GM19397 (cell line): ENCODE data around the gene DENND5B.
"Not testable (repeated sequence)": the region's sequence is repeated elsewhere in the genome, so short reads cannot be mapped to it uniquely, and the experiment has no call there.

Experiments used
- ATAC-seq: cut with Tn5 transposase; IDR thresholded peaks from one replicate; pipeline ENCODE4 v1.9.1; 2021; ENCODE audit warnings: mild to moderate bottlenecking, moderate library complexity; ENCODE audit not compliant: unreplicated experiment

The DENND5B gene

DNA sequence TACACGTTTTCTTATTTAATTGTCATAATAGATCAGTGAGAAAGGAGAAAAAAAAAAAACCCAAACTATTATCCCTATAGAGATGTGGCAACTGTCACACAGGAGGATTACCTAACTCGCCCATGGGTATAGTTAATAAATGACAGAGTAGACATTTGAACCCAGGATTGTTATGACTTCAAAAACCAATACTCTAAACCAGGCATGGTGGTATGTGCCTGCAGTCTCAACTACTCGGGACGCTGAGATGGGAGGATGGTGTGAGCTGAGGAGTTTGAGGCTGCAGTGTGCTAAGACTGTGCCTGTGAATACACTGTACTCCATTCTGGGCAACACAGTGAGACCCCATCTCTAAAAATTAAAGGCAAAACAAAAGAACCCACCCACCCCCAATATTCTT lies 114.5 kb downstream of the DENND5B start:
- ATAC-seq = no peak

DNA sequence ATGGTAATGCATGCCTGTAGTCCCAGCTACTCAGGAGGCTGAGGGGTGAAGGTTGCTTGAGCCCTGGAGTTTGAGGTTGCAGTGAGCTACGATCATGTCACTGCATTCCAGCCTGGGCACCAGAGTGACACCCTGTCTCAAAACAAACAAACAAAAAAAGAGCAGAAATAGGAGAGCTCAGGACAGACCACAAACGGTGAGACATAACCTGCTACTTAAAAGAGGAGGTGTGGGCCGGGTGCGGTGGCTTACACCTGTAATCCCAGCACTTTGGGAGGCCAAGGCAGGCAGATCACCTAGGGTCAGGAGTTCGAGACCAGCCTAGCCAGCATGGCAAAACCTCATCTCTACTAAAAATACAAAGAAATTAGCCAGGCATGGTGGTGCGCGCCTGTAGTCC lies 115.3 kb downstream of the DENND5B start:
- ATAC-seq = not testable (repeated sequence)

- no peak for ATAC-seq
Measured at GRCh38 chr12:31474751-31475150, 116.2 kb downstream of the DENND5B start.

DNA sequence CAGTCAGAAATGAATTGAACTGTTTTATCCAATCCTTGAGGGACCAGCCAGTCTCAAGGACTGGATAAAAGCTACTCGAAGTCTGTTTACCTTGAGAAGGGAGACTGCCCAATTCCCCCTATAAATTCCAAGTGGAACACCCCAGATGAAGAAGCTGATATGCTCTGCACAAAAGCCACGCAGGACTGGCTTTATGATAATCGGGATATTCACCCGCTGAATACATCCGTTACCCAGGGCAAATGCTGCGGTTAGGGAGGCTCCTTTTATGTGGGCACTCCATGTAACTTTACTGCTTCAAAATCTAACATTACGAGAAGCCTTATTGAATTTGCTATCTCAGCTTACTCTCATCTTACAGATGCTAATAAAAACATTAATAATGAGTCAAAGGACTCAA lies 119.1 kb downstream of the DENND5B start:
- ATAC-seq = no peak

DNA sequence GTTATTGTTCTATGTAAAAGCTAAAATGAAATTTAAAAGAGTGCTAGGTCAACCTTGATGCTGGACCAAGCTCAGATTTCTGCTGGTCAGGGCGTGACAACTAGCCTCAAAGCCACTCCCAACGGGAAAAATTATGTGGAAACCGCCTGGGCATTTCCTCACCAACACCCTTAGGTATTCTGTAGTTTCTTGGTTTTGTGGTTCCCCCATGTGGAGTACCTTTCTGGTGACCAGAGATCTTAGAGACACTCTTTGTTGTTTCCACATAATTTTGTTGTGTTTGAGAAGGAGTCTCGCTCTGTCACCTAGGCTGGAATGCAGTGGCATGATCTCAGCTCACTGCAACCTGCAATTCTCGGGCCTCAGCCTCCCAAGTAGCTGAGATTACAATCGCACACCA lies 119.9 kb downstream of the DENND5B start:
- ATAC-seq = no peak

- ATAC-seq = no peak
Measured at GRCh38 chr12:31470459-31470858, 120.5 kb downstream of the DENND5B start.

DNA sequence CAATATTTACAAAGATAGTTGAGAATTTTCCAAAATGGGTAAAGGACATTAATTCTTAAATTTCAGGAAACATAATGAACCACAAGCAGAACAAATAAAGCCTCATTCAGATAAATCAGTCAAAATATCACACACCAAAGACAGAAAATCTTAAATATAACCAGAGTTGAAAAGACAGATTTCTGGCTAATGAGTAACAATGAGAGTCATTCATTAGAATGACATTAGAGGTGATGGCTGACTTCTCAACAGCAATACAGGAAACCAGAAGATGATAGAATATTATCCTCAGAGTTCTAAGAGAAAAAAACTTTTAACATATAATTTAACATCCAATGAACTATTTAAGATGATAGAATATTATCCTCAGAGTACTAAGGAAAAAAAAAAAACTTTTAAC lies 124.2 kb downstream of the DENND5B start:
- ATAC-seq = no peak

DNA sequence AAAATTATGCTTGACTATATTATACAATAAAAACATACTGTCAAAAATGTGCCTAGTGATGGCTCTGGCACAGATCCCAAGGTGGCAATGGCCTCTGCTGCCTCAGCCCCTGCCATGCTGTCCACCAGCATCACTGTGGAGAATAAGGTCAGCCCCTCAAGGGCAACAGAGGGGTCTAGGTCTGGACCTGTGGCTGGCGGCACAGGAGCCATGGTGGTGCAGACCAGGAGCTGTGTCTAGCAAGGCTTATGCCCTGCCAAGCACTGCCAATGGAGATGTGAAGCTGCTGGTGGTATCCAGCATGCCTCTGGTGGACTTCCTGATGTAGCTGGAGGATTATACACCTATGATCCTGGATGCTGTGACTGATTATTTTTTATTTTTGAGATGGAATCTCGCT lies 125.9 kb downstream of the DENND5B start:
- ATAC-seq = no peak

DNA sequence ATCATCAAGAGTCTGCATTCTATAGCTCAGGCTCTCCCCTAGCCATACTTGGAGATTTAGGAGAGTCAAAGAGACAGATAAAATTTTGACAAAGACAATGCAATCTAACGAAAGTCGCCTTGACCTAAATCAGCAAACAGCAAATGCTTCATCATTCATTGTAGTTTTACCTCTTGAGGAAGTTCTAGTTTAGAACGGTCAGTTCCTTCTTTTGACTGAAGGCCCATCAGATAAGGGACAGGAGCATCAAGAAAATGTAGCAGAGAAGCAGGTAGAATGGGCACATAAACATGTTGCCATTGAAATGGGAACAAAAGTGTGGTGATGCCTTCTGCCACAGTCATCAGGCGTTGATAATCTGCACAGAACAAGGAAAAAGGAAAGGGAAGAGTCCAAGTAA lies 130.9 kb downstream of the DENND5B start:
- no peak for ATAC-seq

- no peak for ATAC-seq
Measured at GRCh38 chr12:31456562-31456961, 134.4 kb downstream of the DENND5B start.

DNA sequence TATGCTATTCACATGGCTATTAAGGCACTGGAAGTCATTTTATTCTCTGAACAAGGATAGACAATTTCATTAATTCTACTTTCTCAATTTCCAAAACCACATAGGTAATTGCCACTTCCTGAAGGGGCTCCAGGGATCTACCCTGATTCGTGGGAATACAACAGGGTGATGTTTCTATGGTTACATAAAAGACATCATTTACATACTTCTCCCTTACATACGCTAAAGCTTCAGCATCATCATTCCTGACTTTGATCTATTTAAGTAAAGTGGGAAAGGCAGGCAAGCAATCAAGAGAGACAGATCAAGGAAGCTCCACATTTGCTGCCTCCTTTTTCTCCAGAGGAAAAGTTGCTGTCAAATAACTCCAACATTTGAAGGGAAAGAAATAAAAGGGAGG lies 146.2 kb downstream of the DENND5B start:
- no peak for ATAC-seq

GRCh38 chr12:31440586-31440985 lies 150.3 kb downstream of the DENND5B start:
- no peak for ATAC-seq

DNA sequence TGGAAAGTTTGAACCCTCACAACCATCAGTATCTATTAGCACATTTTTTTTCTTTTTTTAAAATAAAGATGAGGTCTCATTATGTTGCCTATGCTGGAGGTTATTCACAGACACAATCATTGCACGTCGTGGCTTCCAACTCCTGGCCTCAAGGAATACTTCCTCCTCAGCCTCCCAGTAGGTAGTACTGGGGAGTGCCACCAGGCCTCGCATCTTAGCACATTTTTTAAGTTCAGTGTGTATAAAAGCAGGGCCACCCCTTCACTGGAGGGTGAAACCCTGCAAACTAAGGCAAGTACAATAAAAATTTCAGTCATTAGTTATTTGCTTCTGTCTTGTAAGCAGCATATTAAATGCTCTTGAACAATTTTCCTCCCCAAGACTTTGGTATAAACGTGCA lies 150.8 kb downstream of the DENND5B start:
- no peak for ATAC-seq

GRCh38 chr12:31431721-31432240 lies 159.2 kb downstream of the DENND5B start:
- no peak for ATAC-seq

GRCh38 chr12:31423405-31423804 lies 167.5 kb downstream of the DENND5B start:
- ATAC-seq = no peak

- ATAC-seq = no peak
Measured at GRCh38 chr12:31412292-31412801, 178.6 kb downstream of the DENND5B start.

GRCh38 chr12:31408763-31409162 lies 182.2 kb downstream of the DENND5B start:
- ATAC-seq = no peak

- no peak for ATAC-seq
Measured at GRCh38 chr12:31407562-31407961, 183.4 kb downstream of the DENND5B start.

DNA sequence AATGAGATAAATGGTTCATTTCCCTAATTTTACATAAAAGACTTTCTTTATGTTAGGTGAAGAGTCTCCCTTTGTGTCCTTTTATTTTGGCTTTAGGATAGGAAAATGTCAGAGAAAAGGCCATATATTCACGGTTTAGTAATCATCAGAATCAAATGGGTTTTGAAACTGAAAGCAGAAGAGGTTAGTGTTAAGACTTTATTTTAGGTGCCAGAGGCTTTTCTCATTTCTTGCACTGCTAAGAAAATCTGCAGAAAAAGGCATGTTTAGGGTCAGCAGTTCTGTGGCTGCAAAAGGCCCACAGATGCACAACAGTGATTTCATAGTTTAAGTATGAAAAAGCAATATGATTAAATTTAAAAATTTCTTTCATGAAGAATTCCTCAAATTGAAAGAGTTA lies 184.6 kb downstream of the DENND5B start:
- peak; percentile 77 for ATAC-seq

DNA sequence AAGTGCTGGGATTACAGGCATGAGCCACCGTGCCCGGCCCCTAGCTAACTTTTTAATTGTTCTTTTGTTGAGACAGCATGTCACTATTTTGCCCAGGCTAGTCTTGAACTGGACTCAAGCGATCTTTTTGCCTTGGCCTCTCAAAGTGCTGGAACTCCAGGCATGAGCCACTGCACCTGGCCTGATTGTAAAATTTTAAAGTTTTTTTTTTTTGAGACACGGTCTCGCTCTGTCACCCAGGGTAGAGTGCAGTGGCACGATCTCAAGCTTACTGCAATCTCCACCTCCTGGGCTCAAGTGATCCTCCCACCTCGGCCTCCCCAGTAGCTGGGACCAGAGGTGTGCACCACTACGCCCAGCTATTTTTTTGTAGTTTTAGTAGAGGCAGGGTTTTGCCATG lies 185.9 kb downstream of the DENND5B start:
- ATAC-seq = no peak

- ATAC-seq = peak; percentile 70
Measured at GRCh38 chr12:31403099-31403607, 187.8 kb downstream of the DENND5B start.

DNA sequence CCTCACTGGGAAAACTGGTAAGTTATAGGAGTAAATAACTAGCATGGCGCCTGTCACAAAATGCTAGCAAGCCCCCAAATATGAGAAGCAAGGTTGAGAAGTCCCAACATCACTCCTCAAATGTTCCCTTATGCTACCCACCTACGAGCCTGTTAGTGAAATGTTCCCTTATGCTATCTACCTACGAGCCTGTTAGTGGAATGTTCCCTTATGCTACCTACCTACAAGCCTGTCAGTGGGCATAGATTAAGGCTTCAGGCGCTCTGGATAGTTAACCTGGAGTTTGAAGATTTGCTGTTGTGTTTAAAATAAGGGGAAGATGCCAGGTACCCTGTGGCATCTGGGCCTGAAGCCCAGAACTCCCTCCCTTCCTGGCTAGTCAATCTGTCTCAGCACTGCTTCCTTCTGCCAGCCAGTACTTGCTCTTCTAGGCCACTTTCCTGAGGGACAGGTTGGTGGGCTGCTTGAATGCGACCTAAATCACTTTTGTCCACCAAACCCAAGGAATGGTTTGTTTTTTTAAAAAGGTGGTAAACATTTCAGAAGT lies 197.9 kb downstream of the DENND5B start:
- ATAC-seq = no peak

- no peak for ATAC-seq
Measured at GRCh38 chr12:31390991-31391390, 199.9 kb downstream of the DENND5B start.
